ENCODE data around the gene YEATS2.

YEATS2 gene

GRCh38 chr3:183845090-183845489, 147.5 kb downstream of the YEATS2 start:
- no peak for DNase-seq

GRCh38 chr3:183845608-183846288, 148.2 kb downstream of the YEATS2 start:
- DNase-seq = no peak

GRCh38 chr3:183854318-183855035, 156.9 kb downstream of the YEATS2 start:
- DNase-seq = no peak

GRCh38 chr3:183857863-183858262, 160.3 kb downstream of the YEATS2 start:
- no peak for DNase-seq

Measured in DMS79 (cell line).